Diencephalon (tissue), 1 donor: Measurements from ENCODE around the gene USE1. TPM values are rescaled to one million over a fixed set of nuclear protein-coding genes. Genes with fewer than 3 reads are reported as not detected.

Source experiments
- total RNA-seq: library from RNA; depleted of rRNA; stranded (reverse); fragments of >200 nt; gene quantifications from one replicate; pipeline ENCODE4 v1.2.3, GENCODE V29; 2014

Gene USE1, protein sequence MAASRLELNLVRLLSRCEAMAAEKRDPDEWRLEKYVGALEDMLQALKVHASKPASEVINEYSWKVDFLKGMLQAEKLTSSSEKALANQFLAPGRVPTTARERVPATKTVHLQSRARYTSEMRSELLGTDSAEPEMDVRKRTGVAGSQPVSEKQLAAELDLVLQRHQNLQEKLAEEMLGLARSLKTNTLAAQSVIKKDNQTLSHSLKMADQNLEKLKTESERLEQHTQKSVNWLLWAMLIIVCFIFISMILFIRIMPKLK
- 19.1 TPM for total RNA-seq

DNA sequence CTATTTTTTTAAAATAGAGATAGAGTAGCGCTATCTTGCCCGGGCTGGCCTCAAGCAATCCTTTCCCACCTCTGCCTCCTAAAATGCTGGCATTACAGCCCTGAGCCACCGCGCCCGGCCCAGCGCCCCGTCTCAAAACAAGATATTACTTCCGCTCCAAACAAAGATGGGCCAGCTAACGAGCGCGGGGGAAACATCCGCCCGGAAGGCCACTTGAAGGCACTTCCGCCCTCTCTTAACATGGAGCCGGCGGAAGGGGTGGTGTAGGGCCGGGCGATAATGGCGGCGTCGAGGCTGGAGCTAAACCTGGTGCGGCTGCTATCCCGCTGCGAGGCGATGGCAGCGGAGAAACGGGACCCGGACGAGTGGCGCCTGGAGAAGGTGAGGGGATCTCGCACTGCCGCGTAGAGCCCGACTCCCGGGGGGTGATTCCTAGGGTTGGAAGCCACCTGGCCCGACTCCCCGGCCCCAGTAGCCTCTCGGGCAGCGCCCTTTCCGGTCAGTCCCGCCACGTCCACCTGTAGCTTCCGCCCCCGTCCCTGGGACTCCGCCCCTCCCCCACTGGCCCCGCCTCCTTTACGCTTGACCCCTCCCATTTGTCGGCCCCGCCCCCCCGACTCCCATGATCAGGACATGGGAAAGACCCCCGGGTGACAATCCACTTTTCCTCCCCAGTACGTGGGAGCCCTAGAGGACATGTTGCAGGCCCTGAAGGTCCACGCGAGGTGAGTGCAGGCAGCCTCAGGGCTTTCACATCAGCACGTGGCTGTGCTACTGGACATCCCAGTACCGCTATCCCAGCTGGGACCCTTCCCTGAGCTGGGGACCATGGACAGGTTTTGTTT lies at the start of gene USE1:
Gene USE1, plus strand, starts transcription at position 231 of the 845 bp plus-strand sequence. Its CDS starts 49 bp downstream, at position 280.

DNA sequence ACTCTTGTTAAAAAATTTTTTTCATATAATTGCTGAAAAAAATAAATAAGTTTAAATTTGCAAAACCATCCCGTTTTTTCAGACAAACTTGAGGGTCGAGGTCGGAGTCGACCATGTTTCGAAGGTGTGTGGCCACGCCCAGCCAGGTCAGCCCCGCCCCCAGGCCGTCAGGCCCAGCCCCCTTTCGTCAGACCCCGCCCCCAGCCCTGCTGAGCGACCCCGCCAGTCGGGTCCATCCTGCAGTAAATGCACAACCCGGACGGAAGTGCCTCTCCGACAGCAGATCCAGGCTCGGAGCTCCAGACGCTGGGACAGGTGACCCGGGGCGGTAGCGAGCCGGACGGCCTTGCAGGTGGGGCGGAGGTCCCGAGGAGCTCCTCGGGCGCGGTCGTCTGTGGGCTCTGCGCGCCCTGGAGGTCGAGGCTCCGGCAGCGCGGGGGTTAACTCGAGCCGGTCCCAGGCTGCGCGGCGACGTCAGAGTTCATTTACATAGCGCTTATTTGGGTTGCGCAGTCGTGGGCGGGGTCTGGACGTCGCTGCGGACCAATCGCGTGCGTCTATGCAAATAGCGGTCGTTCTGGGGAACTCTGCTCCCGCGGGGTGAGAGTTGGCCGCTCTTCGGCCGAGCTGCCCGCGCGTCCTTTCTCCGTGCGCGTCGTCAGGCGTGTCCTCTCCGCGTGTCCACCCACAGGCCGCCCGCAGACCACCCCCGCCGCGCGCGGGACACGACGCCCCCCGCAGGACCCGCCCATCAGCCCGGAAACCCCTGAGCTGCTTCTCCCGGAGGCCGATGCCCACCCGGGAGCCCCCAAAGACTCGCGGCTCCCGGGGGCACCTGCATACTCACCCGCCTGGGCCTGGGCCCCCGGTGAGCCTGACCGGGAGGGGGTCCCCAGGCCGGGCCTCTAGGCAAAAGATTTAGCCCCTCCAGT lies 11.1 kb downstream of the USE1 start, which contains the start of gene OCEL1:
Gene OCEL1, plus strand, starts transcription at position 225 of the 932 bp plus-strand sequence. Its CDS starts 22 bp downstream, at position 247.

GRCh38 chr19:17245535-17245984 lies 30.4 kb downstream of the USE1 start, which contains the start of gene NR2F6:
Gene NR2F6, minus strand, starts transcription at chr19:17245919. Its CDS starts 699 bp downstream, at chr19:17245220.

DNA sequence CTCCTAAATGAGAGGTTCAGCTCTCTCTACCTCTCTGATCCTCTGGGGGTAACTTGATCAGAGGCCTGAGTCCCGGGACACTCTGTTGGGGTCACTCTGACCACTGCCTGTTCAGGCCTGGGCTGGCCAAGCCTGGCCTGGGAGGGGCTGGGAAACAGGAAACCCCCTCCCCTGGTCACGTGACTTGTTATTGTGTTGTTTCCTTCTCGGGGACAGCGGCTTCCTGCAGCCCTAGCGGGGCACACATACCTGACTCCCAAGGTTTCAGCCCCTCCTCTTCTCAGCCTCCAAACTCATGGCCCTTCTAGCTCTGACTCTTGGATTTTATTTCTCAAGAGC lies 49.5 kb downstream of the USE1 start, which contains the start of gene USHBP1:
Gene USHBP1, minus strand, starts transcription at position 105 of the 339 bp plus-strand sequence. CDS start 446 bp downstream, outside the sequence.

DNA sequence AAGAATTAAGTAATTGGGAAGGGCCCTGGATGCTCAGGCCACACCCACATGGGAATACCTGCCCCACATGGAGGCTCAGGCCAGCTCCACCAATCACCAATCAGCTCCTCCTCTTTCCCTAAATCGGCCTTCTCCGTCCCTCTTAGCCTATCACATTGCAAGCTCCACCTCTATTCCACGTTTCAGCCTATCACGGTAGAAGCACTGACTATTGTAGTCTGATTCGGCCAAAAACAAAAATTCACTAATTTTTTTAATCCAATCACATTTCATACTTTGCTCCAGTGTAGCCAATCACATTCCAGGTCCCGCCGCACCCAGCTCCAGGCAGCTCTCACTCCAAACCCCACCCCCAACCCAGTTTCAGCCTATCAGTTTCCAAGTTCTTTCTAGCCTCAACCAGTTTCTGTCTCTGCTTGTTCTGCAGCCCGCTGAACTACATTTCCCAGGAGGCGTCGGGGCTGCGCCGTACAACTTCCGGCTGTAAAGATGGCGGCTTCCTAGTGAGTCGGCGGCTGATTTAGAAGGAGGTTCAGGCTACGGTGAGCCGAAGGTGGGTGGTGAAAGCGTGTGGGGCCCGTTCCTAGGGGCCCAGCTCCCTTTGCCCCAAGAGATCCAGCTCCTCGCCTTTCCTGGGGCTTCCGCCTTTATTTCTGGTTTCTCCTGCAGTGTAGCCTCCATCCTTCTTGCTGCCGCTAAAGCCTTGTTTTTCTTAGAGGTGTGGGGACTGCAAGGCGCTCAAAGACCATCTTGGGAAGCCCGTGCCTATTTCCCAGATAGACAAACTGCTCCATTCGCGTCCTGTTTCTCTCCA lies 52.0 kb downstream of the USE1 start, which contains the start of gene BABAM1:
Gene BABAM1, plus strand, starts transcription at position 469 of the 814 bp plus-strand sequence. CDS start 1,364 bp downstream, outside the sequence.

Other genes with a start within 250 kb of the USE1 start
- 8.5 TPM for gene CPAMD8, start 188.5 kb upstream of the USE1 start, total RNA-seq
- 3.2 TPM for gene HAUS8, start 139.9 kb upstream of the USE1 start, total RNA-seq
- gene MYO9B, start 139.6 kb upstream of the USE1 start, total RNA-seq, result 22.1 TPM
- 5.1 TPM for gene OCEL1, start 10.9 kb downstream of the USE1 start, total RNA-seq
- gene NR2F6, start 30.6 kb downstream of the USE1 start, total RNA-seq, result 13.6 TPM
- gene USHBP1, start 49.4 kb downstream of the USE1 start, total RNA-seq, result 1.8 TPM
- 65.3 TPM for gene BABAM1, start 52.1 kb downstream of the USE1 start, total RNA-seq
- 0.92 TPM for gene ANKLE1, start 66.5 kb downstream of the USE1 start, total RNA-seq
- gene ABHD8, start 88.1 kb downstream of the USE1 start, total RNA-seq, result 23.8 TPM
- gene MRPL34, start 90.5 kb downstream of the USE1 start, total RNA-seq, result 16.8 TPM
- gene DDA1, start 94.2 kb downstream of the USE1 start, total RNA-seq, result 10.8 TPM
- 24.9 TPM for gene ANO8, start 119.5 kb downstream of the USE1 start, total RNA-seq
- 15.0 TPM for gene GTPBP3, start 122.2 kb downstream of the USE1 start, total RNA-seq
- gene PLVAP, start 162.0 kb downstream of the USE1 start, total RNA-seq, result 1.2 TPM
- gene CCDC194, start 178.8 kb downstream of the USE1 start, total RNA-seq, result not detected
- gene BST2, start 190.3 kb downstream of the USE1 start, total RNA-seq, result 3.2 TPM
- gene MVB12A, start 204.7 kb downstream of the USE1 start, total RNA-seq, result 20.8 TPM
- gene TMEM221, start 233.3 kb downstream of the USE1 start, total RNA-seq, result 1.8 TPM
- not detected for gene NXNL1, start 245.6 kb downstream of the USE1 start, total RNA-seq